Mammary epithelial cell (primary cell): ENCODE data around the gene CCZ1.

Experiments used
- CTCF ChIP-seq, 2 donors: IDR thresholded peaks in 1 of 2; conservative IDR thresholded peaks in 1 of 2; 2 replicates each; pipeline ENCODE4 v1.5.1; 2011 to 2012; ENCODE audit warnings: inconsistent platforms in 2 of 2, low read length in 2 of 2, mild to moderate bottlenecking in 2 of 2, control low read depth in 1 of 2, low read depth in 1 of 2; ENCODE audit not compliant: insufficient read depth in 1 of 2; ENCODE audit errors: extremely low read depth in 1 of 2
- EZH2 ChIP-seq: IDR thresholded peaks from 2 replicates; pipeline ENCODE4 v1.6.1; 2012; ENCODE audit warnings: low read length, inconsistent platforms, borderline replicate concordance

GRCh38 chr7:5870311-5870710, 28.2 kb upstream of the CCZ1 start:
- TF ChIP-seq CTCF (conservative IDR thresholded peaks at IDR 0.05 in 1 of 2, IDR thresholded peaks at IDR 0.05 in 1 of 2; ENCODE audit: extremely low read depth in 1 of 2, insufficient read depth in 1 of 2, low read depth in 1 of 2, low read length in 2 of 2) (no peak), EZH2 (no peak)
